ENCODE data around the gene ZNRF2. TPM values are rescaled to one million over a fixed set of nuclear protein-coding genes. Genes with fewer than 3 reads are reported as not detected.
"Not testable (repeated sequence)": the region's sequence is repeated elsewhere in the genome, so short reads cannot be mapped to it uniquely, and the experiment has no call there.

Gene ZNRF2
- total RNA-seq, 1 donor from 2014 or later = 21.4 TPM

GRCh38 chr7:30378275-30378674 lies 93.9 kb downstream of the ZNRF2 start:
- no peak overlapping the region for H3K27ac Mint-ChIP-seq

GRCh38 chr7:30379131-30379530 lies 94.7 kb downstream of the ZNRF2 start:
- Mint-ChIP-seq H3K4me3 (no peak overlapping the region), H3K4me1 (no peaks in the 10 kb centered on the region), H3K27ac (no peak overlapping the region), H3K27me3 (no peaks in the 10 kb centered on the region), H3K9me3 (no peaks in the 10 kb centered on the region), H3K36me3 (ENCODE audit: low read depth) (peaks cover 3% of the 10 kb centered on the region)
- ChIA-PET POLR2A (no interaction called here), CTCF (no interaction called here)
- TF ChIP-seq, protein P1, sequence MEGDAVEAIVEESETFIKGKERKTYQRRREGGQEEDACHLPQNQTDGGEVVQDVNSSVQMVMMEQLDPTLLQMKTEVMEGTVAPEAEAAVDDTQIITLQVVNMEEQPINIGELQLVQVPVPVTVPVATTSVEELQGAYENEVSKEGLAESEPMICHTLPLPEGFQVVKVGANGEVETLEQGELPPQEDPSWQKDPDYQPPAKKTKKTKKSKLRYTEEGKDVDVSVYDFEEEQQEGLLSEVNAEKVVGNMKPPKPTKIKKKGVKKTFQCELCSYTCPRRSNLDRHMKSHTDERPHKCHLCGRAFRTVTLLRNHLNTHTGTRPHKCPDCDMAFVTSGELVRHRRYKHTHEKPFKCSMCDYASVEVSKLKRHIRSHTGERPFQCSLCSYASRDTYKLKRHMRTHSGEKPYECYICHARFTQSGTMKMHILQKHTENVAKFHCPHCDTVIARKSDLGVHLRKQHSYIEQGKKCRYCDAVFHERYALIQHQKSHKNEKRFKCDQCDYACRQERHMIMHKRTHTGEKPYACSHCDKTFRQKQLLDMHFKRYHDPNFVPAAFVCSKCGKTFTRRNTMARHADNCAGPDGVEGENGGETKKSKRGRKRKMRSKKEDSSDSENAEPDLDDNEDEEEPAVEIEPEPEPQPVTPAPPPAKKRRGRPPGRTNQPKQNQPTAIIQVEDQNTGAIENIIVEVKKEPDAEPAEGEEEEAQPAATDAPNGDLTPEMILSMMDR (IDR thresholded peaks at IDR 0.05) = no peak
- ATAC-seq (ENCODE audit: low read depth) = no peak
- DNase-seq = no peak
- intact Hi-C loops (cut with micrococcal nuclease) = no loop called here

More at GRCh38 chr7:30378275-30378674, 93.9 kb downstream of the ZNRF2 start:
- CTCF ChIA-PET = no interaction called here
- H3K9me3 Mint-ChIP-seq = no peaks in the 10 kb centered on the region
- TF ChIP-seq, protein P1 (IDR thresholded peaks at IDR 0.05) = no peak
- POLR2A ChIA-PET = no interaction called here
- H3K36me3 Mint-ChIP-seq (ENCODE audit: low read depth) = peaks cover 3% of the 10 kb centered on the region
- H3K4me3 Mint-ChIP-seq = no peak overlapping the region
- no peaks in the 10 kb centered on the region for H3K4me1 Mint-ChIP-seq
- DNase-seq (no peak), ATAC-seq (ENCODE audit: low read depth) (no peak)
- intact Hi-C loops (cut with micrococcal nuclease) = no loop called here
- H3K27me3 Mint-ChIP-seq = no peaks in the 10 kb centered on the region

DNA sequence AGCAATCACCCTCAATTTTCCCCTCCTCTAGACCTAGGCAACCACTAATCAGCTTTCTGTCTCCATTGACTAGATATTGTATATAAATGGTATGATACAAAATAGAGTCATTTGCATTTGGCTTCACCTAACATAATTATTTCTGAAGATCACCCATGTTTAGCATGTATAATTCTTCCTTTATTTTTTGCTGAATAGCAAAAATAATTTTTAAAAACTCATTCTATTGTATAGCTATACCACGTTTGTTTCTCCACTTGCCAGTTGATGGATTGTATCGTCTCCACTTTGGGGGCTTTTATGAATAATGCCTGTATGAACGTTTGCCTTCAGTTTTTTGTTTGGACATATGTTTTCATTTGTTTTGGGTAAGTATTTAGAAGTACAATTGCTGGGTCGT lies 95.3 kb downstream of the ZNRF2 start:
- H3K27ac Mint-ChIP-seq = no peak overlapping the region
- POLR2A ChIA-PET = interaction anchor here (0.7 kb wide), 1 partner anchor 20 kb away, joined by 10 read pairs; no protein-coding TSS in a partner anchor
- H3K36me3 Mint-ChIP-seq (ENCODE audit: low read depth) = peaks cover 3% of the 10 kb centered on the region
- no peaks in the 10 kb centered on the region for H3K27me3 Mint-ChIP-seq
- CTCF ChIA-PET = no interaction called here
- H3K4me3 Mint-ChIP-seq = no peak overlapping the region
- no peaks in the 10 kb centered on the region for H3K9me3 Mint-ChIP-seq
- intact Hi-C loops (cut with micrococcal nuclease) = no loop called here
- TF ChIP-seq, protein P1 (IDR thresholded peaks at IDR 0.05) = no peak
- DNase-seq (no peak), ATAC-seq (ENCODE audit: low read depth) (no peak)
- H3K4me1 Mint-ChIP-seq = no peaks in the 10 kb centered on the region

- H3K9me3 Mint-ChIP-seq = no peaks in the 10 kb centered on the region
- H3K36me3 Mint-ChIP-seq (ENCODE audit: low read depth) = peaks cover 3% of the 10 kb centered on the region
- ATAC-seq (ENCODE audit: low read depth) (no peak), DNase-seq (no peak)
- POLR2A ChIA-PET = interaction anchor here (0.7 kb wide), 1 partner anchor 21 kb away, joined by 10 read pairs; no protein-coding TSS in a partner anchor
- no peaks in the 10 kb centered on the region for H3K4me1 Mint-ChIP-seq
- no peak overlapping the region for H3K27ac Mint-ChIP-seq
- TF ChIP-seq, protein P1 (IDR thresholded peaks at IDR 0.05) = no peak
- intact Hi-C loops (cut with micrococcal nuclease) = no loop called here
- H3K27me3 Mint-ChIP-seq = no peaks in the 10 kb centered on the region
- H3K4me3 Mint-ChIP-seq = no peak overlapping the region
- CTCF ChIA-PET = no interaction called here
Measured at GRCh38 chr7:30380294-30380693, 95.9 kb downstream of the ZNRF2 start.

DNA sequence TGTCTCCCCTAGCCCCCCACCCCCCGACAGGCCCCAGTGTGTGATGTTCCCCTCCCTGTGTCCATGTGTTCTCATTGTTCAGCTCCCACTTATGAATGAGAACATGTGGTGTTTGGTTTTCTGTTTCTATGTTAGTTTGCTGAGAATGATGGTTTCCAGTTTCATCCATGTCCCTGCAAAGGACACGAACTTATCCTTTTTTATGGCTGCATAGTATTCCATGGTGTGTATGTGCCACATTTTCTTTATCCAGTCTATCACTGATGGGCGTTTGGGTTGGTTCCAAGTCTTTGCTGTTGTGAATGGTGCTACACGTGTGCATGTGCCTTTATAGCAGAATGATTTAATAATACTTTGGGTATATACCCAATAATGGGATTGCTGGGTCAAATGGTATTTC lies 96.4 kb downstream of the ZNRF2 start:
- DNase-seq; H3K36me3 Mint-ChIP-seq (ENCODE audit: low read depth); CTCF ChIA-PET; ATAC-seq (ENCODE audit: low read depth); POLR2A ChIA-PET; H3K9me3 Mint-ChIP-seq; H3K4me1 Mint-ChIP-seq; H3K27me3 Mint-ChIP-seq; H3K27ac Mint-ChIP-seq; intact Hi-C loops (cut with micrococcal nuclease); H3K4me3 Mint-ChIP-seq: not testable (repeated sequence)

DNA sequence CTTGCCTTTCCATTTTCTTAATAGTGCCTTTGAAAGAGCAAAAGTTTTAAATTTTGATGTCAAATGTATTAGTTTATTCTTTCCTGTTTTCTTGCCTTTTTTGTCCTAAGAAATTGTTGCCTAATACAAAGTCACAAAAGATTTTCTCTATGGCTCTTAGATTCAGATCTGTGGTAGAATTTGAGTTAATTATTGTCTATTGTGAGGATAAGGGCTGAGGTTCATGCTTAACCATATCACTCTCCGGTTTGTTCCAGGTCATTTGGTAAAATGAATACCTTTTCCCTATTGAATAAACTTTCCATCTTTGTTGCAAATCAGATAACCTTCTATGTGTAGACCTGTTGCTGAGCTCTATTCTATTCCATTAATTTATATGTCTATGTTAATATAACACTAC lies 98.2 kb downstream of the ZNRF2 start:
- DNase-seq = no peak
- H3K4me3 Mint-ChIP-seq = no peak overlapping the region
- no peaks in the 10 kb centered on the region for H3K4me1 Mint-ChIP-seq
- no peak overlapping the region for H3K27ac Mint-ChIP-seq
- H3K27me3 Mint-ChIP-seq = no peaks in the 10 kb centered on the region
- TF ChIP-seq, protein P1 (IDR thresholded peaks at IDR 0.05) = no peak
- peaks cover 3% of the 10 kb centered on the region for H3K36me3 Mint-ChIP-seq (ENCODE audit: low read depth)
- CTCF ChIA-PET = no interaction called here
- no peak for ATAC-seq (ENCODE audit: low read depth)
- POLR2A ChIA-PET = no interaction called here
- H3K9me3 Mint-ChIP-seq = no peaks in the 10 kb centered on the region
- intact Hi-C loops (cut with micrococcal nuclease) = no loop called here
